Mesangial cell (primary cell): ENCODE measurements around the gene SIAH1. TPM values are rescaled to one million over a fixed set of nuclear protein-coding genes. Genes with fewer than 3 reads are reported as not detected.

Experiments
- total RNA-seq: library from RNA; depleted of rRNA; stranded (reverse); fragments of >200 nt; gene quantifications from 2 replicates; pipeline ENCODE4 v1.2.3, GENCODE V29; 2015

The SIAH1 gene
- total RNA-seq: 18.9 and 22.8 TPM in 2 replicates

DNA sequence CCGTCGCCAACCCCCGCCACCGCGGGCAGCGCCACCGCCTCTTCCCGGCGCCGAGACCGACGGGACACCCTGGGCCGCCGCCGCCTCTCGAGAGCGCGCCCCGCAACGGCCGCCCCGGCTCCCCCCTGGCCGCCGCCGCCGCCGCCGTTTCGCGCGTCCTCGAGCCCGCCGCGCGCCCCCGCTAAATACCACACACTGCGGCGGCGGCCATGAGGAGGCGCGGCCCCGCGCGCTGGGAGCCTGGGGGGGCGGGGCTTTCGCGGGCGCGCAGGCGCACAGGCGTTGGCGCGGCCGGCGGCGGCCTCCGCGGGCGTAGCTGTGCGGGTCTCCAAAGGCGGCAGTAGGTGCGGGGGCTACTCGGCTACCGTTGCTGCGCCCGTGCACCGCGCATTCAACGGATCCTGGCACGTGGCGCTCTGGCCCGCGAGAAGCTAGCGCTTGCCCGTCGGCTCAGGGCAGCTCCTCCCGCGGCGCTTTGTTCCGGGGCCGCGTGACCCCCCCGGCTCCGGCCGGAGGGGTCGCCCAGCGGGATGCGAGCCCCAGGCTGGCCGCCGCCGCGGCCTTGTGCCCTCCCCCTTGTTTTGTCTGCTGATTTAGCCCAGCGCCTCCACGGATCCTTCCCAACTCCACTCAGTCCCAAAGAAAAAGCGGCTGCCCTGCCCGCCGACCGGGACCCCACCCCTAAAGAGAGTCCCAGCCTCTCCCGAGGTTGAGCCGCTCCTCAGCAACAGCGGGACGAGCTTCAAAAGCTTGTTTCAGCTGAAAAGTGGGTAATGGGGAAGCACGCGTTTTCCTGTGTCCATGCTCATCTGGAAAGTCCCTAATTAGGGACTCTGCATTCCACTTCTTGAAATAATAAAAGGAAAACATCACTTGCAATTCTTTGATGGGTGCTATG is at the start of gene SIAH1:
Gene SIAH1, minus strand, starts transcription at position 161 of the 898 bp plus-strand sequence. CDS start 22,985 bp downstream, outside the sequence.

Other genes starting within 250 kb of the SIAH1 start
- gene ABCC12, start 229.4 kb downstream of the SIAH1 start, total RNA-seq: not detected in 2 replicates
- 22.0 and 30.6 TPM in 2 replicates for gene LONP2, start 141.1 kb downstream of the SIAH1 start, total RNA-seq
- gene ABCC11, start 137.9 kb downstream of the SIAH1 start, total RNA-seq: 0.13 TPM in 1 of 2 replicates, not detected in the other
- 7.0 and 7.9 TPM in 2 replicates for gene N4BP1, start 224.8 kb upstream of the SIAH1 start, total RNA-seq